CD4-positive, alpha-beta T cell treated with Interleukin-4 for 1 hour (primary cell): Measurements from ENCODE around the gene CCNY.

ENCODE experiments used
- DNase-seq, 2 donors: peaks; one replicate each; pipeline ENCODE4 v3.0.0-alpha.2; 2020 to 2022

CCNY gene

DNA sequence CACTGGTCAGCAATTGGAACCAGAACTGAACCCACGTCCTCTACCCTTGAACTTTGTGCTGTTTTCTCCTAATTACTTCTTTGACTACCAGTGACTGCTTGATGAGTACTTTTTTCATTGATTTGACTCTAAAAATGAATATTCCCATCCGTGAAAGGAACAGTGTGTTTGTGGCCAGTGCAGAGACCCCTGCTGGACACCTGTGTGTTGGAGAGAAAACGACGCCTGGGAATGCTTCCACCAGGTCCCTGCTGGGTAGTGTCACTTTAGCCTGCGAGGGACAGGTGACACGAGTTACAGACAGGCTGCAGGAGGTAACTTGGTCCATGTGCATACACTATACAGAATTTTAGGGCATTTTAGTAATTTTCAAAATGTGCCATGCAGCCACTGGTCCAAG lies 262.1 kb downstream of the CCNY start:
- DNase-seq: no peak

DNA sequence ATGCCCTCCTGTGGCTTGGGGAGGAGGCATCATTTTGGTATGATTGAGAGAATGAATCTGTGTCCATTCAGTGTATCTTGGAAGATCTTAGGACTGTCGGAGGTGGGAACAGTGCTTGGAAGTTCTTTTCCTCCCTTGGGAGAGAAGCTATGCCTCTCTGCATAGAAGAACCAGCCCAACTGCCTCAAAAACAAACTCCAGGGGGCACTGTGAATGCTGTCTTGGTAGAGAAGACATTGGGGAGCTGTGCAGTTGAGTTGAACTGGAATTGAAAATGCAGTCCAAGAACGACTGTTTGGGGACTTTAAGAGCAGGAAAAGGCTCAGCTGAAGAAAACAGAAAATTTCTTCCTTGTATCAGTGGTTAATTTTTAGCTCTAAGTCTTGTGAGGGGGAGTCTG lies 263.9 kb downstream of the CCNY start:
- no peak for DNase-seq

DNA sequence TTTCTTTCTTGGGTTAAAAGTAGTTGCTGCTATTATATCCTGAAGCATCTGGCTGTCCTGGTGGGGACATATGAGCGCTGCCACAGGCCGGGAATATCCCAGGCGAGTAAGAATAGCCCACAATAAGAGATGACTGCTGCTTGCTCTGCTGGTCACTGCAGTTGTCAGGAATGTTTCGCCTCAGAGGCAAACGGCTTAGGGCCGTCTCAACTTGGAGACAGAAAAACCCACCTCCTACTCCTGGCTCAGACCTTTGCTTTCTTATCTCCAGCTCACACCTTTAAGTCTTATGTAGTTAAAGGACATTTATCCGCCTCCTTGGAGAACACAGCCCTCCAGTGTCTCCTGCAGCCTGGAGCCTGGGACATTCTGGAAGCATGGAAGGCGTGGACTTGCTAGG lies 268.9 kb downstream of the CCNY start, which contains the start of gene GJD4:
Gene GJD4, plus strand, starts transcription at position 151 of the 400 bp plus-strand sequence. Its CDS starts 227 bp downstream, at position 378.
- DNase-seq: no peak

DNA sequence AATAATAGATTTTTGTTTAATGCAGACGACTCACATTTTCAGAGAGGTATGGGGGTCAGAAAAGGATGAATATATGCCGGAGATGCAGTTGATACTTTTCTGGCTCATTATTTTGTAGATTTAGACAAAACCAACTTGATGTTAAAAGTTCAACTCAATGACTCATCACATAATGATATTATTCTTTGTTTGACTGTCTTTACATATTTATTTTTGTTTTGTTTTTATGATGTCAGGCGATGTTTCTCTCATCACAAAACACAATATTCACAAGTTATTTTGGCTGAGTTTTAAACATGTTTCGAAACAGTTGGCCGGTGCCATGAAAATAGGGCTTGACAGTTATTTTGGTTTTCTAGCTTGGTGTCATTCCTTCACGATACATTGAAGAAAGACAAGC lies 270.1 kb downstream of the CCNY start:
- DNase-seq: no peak

DNA sequence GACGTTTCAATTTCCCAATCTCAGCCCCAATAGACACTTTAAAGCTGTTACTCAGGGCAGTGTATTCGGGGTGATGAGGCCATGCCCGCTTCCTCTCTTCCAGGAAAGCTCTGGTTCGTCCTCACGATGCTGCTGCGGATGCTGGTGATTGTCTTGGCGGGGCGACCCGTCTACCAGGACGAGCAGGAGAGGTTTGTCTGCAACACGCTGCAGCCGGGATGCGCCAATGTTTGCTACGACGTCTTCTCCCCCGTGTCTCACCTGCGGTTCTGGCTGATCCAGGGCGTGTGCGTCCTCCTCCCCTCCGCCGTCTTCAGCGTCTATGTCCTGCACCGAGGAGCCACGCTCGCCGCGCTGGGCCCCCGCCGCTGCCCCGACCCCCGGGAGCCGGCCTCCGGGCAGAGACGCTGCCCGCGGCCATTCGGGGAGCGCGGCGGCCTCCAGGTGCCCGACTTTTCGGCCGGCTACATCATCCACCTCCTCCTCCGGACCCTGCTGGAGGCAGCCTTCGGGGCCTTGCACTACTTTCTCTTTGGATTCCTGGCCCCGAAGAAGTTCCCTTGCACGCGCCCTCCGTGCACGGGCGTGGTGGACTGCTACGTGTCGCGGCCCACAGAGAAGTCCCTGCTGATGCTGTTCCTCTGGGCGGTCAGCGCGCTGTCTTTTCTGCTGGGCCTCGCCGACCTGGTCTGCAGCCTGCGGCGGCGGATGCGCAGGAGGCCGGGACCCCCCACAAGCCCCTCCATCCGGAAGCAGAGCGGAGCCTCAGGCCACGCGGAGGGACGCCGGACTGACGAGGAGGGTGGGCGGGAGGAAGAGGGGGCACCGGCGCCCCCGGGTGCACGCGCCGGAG lies 271.4 kb downstream of the CCNY start:
- DNase-seq: no peak

DNA sequence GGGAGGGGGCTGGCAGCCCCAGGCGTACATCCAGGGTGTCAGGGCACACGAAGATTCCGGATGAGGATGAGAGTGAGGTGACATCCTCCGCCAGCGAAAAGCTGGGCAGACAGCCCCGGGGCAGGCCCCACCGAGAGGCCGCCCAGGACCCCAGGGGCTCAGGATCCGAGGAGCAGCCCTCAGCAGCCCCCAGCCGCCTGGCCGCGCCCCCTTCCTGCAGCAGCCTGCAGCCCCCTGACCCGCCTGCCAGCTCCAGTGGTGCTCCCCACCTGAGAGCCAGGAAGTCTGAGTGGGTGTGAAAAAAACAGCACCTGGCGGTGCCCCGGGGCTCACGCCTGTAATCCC lies 272.0 kb downstream of the CCNY start:
- DNase-seq: no peak

DNA sequence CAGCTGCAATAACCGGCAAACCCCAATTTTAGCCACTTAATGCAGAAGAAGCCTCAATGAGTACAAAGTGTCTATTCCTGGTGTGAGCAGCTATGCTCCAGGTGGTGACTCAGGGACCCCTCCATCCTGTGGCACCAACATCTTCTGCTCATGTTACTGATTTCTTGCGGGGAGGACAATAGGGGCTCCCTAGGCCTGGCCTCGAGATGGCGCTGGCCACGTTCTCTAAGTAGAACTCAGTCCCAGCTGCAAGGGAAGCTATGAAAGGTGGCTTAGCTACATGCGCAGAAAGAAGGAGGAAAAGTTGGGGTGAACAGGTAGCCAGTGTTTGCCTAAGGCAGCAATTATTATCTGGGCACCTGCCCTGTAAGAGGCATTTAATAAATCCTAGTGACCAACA lies 275.4 kb downstream of the CCNY start:
- DNase-seq: no peak

DNA sequence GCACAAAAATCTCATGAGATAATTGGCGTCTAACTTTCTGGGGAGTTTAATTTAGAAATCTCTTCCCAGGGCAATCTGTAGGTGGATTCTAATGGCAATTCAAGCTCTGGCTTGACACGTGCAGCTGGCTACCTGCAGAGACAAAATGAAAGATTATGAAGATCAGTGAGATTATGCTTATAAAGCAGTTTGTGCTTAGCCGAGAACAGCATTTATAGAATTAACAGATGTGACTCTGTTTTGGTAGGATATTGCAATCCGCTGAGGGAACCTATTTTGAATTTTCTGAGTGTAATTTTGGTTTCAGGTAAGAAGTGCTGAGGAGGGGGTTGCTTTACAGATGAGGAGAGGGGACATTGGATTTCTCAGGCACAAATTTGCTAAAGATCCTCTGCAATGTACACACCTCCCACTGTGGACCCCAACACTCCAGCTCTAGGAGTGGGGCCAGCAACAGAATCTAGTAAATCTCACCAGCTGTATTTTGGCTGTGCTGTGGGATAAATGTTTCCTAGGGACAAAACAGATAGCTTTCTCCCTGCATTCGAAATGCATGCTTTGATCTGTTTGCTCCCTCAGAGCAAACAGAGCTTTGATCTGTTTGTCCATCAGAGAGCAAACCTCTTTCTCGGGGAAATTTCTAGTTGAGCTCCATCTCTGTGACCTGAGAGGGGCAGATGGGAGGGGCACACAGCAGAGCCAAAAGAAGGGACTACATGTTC lies 276.2 kb downstream of the CCNY start:
- DNase-seq: no peak

DNA sequence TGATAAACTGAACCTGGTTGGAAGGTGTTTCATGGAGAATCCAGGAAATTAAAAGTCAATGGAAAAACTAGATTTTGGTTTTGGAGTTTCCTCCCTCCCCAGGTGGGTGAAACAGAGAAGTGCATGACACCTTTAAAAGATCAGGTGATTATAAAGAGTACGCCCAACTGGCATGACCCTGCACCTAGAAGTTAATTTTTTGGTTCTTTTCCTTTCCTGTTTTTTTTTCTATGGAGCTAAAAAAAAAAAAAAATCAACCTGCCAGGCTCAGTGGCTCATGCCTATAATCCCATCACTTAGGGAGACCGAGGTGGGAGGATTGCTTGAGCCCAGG lies 276.8 kb downstream of the CCNY start:
- DNase-seq: no peak

DNA sequence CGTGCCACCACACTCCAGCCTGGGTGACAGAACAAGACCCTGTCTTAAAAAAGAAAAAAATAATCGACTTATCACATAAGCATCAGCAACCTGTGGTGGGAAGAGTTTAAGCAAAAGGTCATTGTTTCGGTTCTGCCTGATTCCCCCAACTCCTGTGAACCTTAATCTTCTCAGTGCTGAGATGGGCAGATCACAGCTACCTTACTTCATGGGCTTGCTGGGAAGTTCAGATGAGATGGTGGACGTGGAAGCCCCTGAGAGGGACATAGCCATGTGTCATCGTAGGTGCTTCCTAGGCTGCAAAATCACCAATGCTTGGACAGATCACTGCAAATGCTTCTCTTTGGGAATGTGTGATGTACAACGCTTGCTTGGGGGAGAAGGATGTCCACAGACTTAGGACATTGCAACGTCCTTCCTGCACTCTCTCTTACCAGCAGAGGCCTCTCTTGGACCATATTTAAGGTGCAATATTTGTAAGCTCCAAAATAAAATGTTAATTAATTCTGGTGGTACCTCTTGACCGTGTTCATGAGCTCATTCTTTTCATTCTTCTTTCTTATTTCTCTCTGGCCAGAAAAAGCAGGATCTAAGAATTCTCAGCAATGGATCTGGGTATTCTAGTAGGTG lies 277.4 kb downstream of the CCNY start:
- DNase-seq: no peak

DNA sequence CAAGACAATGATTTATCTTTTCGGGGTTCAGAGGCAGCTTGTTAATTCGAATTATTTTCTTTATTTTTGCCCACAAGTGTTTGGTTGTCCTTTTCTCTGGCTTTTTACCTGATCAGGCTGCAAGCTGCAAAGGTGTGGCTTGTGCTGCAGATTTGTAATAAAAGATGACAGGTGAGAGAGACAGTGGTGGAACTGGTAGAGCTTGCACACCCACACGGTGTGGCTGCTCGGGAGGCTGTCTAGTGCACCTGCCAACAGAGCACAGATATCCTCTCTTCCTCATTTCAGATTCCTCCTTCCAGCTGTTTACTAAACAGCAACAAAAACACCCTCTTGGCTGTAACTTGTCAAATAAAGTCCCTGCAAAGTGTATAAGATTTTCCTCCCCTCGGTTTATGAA lies 278.0 kb downstream of the CCNY start:
- DNase-seq: no peak
